Adrenal gland (tissue), 12 donors: ENCODE results near the gene NEGR1. TPM values are rescaled to one million over a fixed set of nuclear protein-coding genes. Genes with fewer than 3 reads are reported as not detected.

Experiments used
- DNase-seq, 7 donors: peaks; one replicate each; pipeline ENCODE4 v3.0.0-alpha.2; 2019 to 2020
- H3K27ac ChIP-seq, 5 donors: fragments of 200-600 bp; sonication (generic) in 4 of 5; 1 replicate in 3 of 5; 2 replicates in 2 of 5; pipeline versions ENCODE4 v1.5.1 to v1.8.0; 2016 to 2020; ENCODE audit warnings: mild to moderate bottlenecking in 1 of 5
- H3K27me3 ChIP-seq: fragments of 200-600 bp; 2 replicates; pipeline ENCODE4 v1.8.0; 2021
- H3K36me3 ChIP-seq, 2 donors: fragments of 200-600 bp; replicated peaks in 1 of 2; 1 replicate in 1 of 2; 2 replicates in 1 of 2; pipeline versions ENCODE4 v1.5.1 to v1.8.0; 2018 to 2022
- H3K4me1 ChIP-seq, 2 donors: fragments of 200-600 bp; replicated peaks in 1 of 2; 1 replicate in 1 of 2; 2 replicates in 1 of 2; pipeline versions ENCODE4 v1.5.1 to v1.8.0; 2018 to 2021
- H3K4me3 ChIP-seq, 4 donors: fragments of 200-600 bp; sonication (generic) in 3 of 4; one replicate each; pipeline ENCODE4 v1.5.1; 2016 to 2018
- H3K9me3 ChIP-seq, 3 donors: fragments of 200-600 bp; sonication (generic) in 1 of 3; replicated peaks in 1 of 3; 1 replicate in 2 of 3; 2 replicates in 1 of 3; pipeline versions ENCODE4 v1.5.1 to v1.8.0; 2016 to 2021
- CTCF ChIP-seq, 6 experiments: fragments of 450-650 bp in 4 of 6; fragments of 200-600 bp in 2 of 6; sonication (generic) in 1 of 6; IDR thresholded peaks; 1 replicate in 5 of 6; 2 replicates in 1 of 6; pipeline versions ENCODE4 v1.5.1 to v1.8.0; 2016 to 2021; ENCODE audit warnings: antibody characterized with exemption in 6 of 6, mild to moderate bottlenecking in 2 of 6, moderate library complexity in 1 of 6
- POLR2A ChIP-seq, 2 donors: fragments of 450-650 bp; IDR thresholded peaks; one replicate each; pipeline ENCODE4 v1.6.1; 2017; ENCODE audit warnings: antibody characterized with exemption in 2 of 2, mild to moderate bottlenecking in 2 of 2, moderate library complexity in 1 of 2
- WGBS, 4 donors: extraction: QIAGEN DNeasy Blood & Tissue Kit in 2 of 4; methylation state at CpG; one replicate each; pipeline versions ENCODE4 v1.1.5 to v1.1.7; 2013 to 2017; 5-methylcytosine and 5-hydroxymethylcytosine counted together
- intact Hi-C, 2 donors: fragments of 100-400 bp; cut with DNase I; formaldehyde crosslinking; loops; one replicate each; pipeline versions ENCODE4 v1.14.1 to v1.15.0; 2022 to 2023
- polyA plus RNA-seq, 3 donors: library from polyadenylated mRNA; stranded (reverse); fragments of 200-250 nt in 2 of 3; fragments of 350-450 nt in 1 of 3; fragmentation: Illumina TruSeq in 1 of 3; extraction: RNeasy Lipid Tissue Mini Kit (QIAGEN cat#74804) in 1 of 3; gene quantifications; one replicate each; pipeline ENCODE4 v1.2.3, GENCODE V29; 2013 to 2014
- total RNA-seq, 9 donors: library from RNA; depleted of rRNA in 4 of 9; stranded (reverse); fragments of >200 nt in 4 of 9; fragments of 120-200 nt in 1 of 9; fragmentation: NEBNext Ultra II Directional in 1 of 9; extraction: Animal tissue kit (Norgen Biotek cat#: 25700) in 1 of 9; gene quantifications; one replicate each; pipeline versions ENCODE4 v1.1.0 to v1.2.4, GENCODE V29; 2013 to 2023
- donor health status: healthy with polysubstance abuse.
- donor health status: Bipolar disorder and iron deficiency.
- donor health status: DM: yes; HTN: yes; CAD: no.
- donor health status: DM: no; HTN: no; CAD: no.
- donor health status: DM: no; HTN: no; CAD: no.
- donor health status: DM: yes; HTN: yes; CAD: no.

NEGR1 gene
- total and polyA plus RNA-seq, 12 donors, result 1.1 to 7.4 (median 4.0) TPM

- WGBS, 4 donors, result 68 to 83% (median 80%) methylated on average over 2 of the region's 2 CpGs
- H3K4me1 ChIP-seq, result no peaks in the 10 kb centered on the region
Measured at GRCh38 chr1:71362076-71362475, 920.3 kb downstream of the NEGR1 start.

GRCh38 chr1:71357708-71358107 is 924.6 kb downstream of the NEGR1 start:
- no peaks in the 10 kb centered on the region for H3K27me3 ChIP-seq
- DNase-seq, result no peak
- no peaks in the 10 kb centered on the region for H3K9me3 ChIP-seq
- WGBS, 4 donors, result 67 to 83% (median 76%) methylated on average over 1 to 9 of the region's 9 CpGs
- H3K36me3 ChIP-seq, result no peaks in the 10 kb centered on the region
- intact Hi-C loops, result no loop called here
- no peaks in the 10 kb centered on the region for H3K4me1 ChIP-seq
- TF ChIP-seq CTCF (IDR thresholded peaks at IDR 0.05) (no peak), POLR2A (IDR thresholded peaks at IDR 0.05) (no peak)
- no peak overlapping the region for H3K27ac ChIP-seq
- H3K4me3 ChIP-seq, result no peak overlapping the region

More at GRCh38 chr1:71362076-71362475, 920.3 kb downstream of the NEGR1 start:
- Histone ChIP-seq H3K27me3 (no peaks in the 10 kb centered on the region), H3K4me3 (no peak overlapping the region), H3K9me3 (no peaks in the 10 kb centered on the region), H3K27ac (no peak overlapping the region), H3K36me3 (no peaks in the 10 kb centered on the region)
- no peak for DNase-seq
- intact Hi-C loops, result no loop called here
- TF ChIP-seq POLR2A (IDR thresholded peaks at IDR 0.05), result no peak
- no peak for TF ChIP-seq CTCF (IDR thresholded peaks at IDR 0.05)

GRCh38 chr1:71351438-71351837 is 930.9 kb downstream of the NEGR1 start:
- no peak for TF ChIP-seq CTCF (IDR thresholded peaks at IDR 0.05)
- TF ChIP-seq POLR2A (IDR thresholded peaks at IDR 0.05), result no peak
- H3K36me3 ChIP-seq, result no peaks in the 10 kb centered on the region
- H3K27ac ChIP-seq, result no peak overlapping the region
- WGBS, 4 donors, result 72 to 79% (median 76%) methylated on average over 1 of the region's 1 CpG
- H3K4me3 ChIP-seq, result no peak overlapping the region
- no peaks in the 10 kb centered on the region for H3K9me3 ChIP-seq
- no peaks in the 10 kb centered on the region for H3K27me3 ChIP-seq
- no peaks in the 10 kb centered on the region for H3K4me1 ChIP-seq
- intact Hi-C loops, result no loop called here
- DNase-seq, result no peak

- no peak for TF ChIP-seq POLR2A (IDR thresholded peaks at IDR 0.05)
- no peak for TF ChIP-seq CTCF (IDR thresholded peaks at IDR 0.05)
- DNase-seq, result no peak
- intact Hi-C loops, result no loop called here
Measured at GRCh38 chr1:71350805-71351204, 931.5 kb downstream of the NEGR1 start.

More at GRCh38 chr1:71350805-71351204, 931.5 kb downstream of the NEGR1 start:
- 39 to 48% (median 46%) methylated on average over 2 of the region's 2 CpGs for WGBS, 4 donors
- no peaks in the 10 kb centered on the region for H3K9me3 ChIP-seq
- H3K4me3 ChIP-seq, result no peak overlapping the region
- H3K27ac ChIP-seq, result no peak overlapping the region
- no peaks in the 10 kb centered on the region for H3K27me3 ChIP-seq
- H3K4me1 ChIP-seq, result no peaks in the 10 kb centered on the region
- no peaks in the 10 kb centered on the region for H3K36me3 ChIP-seq
